A673 (cell line): ENCODE data around the gene TTC28. TPM values are rescaled to one million over a fixed set of nuclear protein-coding genes. Genes with fewer than 3 reads are reported as not detected.

Experiments used
- BruUV-seq: library from RNA; stranded (reverse); fragments of 400-500 nt; replicated peaks from 2 replicates; lab custom pipeline; 2021; lab: Mats Ljungman, UMichigan
- CTCF ChIA-PET: fragments of 300-600 bp; sonication (Branson Sonifier 250); formaldehyde crosslinking; loops from one replicate; lab custom pipeline; 2022; ENCODE audit warnings: antibody characterized with exemption; lab: Charles Lee
- POLR2A ChIA-PET: fragments of 300-600 bp; sonication (Branson Sonifier 250); formaldehyde crosslinking; loops from one replicate; lab custom pipeline; 2022; ENCODE audit warnings: antibody characterized with exemption; ENCODE audit not compliant: low non-redundant PET; lab: Charles Lee
- DNase-seq: peaks from one replicate; pipeline ENCODE4 v3.0.0-alpha.2; 2015; ENCODE audit warnings: low spot score
- H3K27ac ChIP-seq: fragments of 200-600 bp; sonication (generic); 2 replicates; pipeline ENCODE4 v1.5.1; 2016; ENCODE audit warnings: mixed run types, low read depth, mild to moderate bottlenecking, mixed read lengths, antibody characterized with exemption, low read length; ENCODE audit not compliant: poor library complexity, severe bottlenecking
- H3K27me3 ChIP-seq: fragments of 200-600 bp; sonication (generic); replicated peaks from 2 replicates; pipeline ENCODE4 v1.6.1; 2017; ENCODE audit warnings: mixed run types, low read depth, mild to moderate bottlenecking, mixed read lengths, antibody characterized with exemption, low read length; ENCODE audit not compliant: insufficient read depth, poor library complexity
- H3K36me3 ChIP-seq: fragments of 200-600 bp; sonication (generic); 2 replicates; pipeline ENCODE4 v1.6.1; 2016; ENCODE audit warnings: mixed run types, mild to moderate bottlenecking, mixed read lengths, antibody characterized with exemption, low read length; ENCODE audit not compliant: insufficient read depth, poor library complexity, severe bottlenecking
- H3K4me1 ChIP-seq: fragments of 200-600 bp; sonication (generic); 2 replicates; pipeline ENCODE4 v1.6.1; 2017; ENCODE audit warnings: mixed run types, mild to moderate bottlenecking, mixed read lengths, antibody characterized with exemption, low read length; ENCODE audit not compliant: insufficient read depth, poor library complexity, severe bottlenecking
- H3K4me3 ChIP-seq: fragments of 200-600 bp; sonication (generic); 2 replicates; pipeline ENCODE4 v1.5.1; 2016; ENCODE audit warnings: low read depth, mixed run types, mild to moderate bottlenecking, mixed read lengths, low read length; ENCODE audit not compliant: poor library complexity, severe bottlenecking
- H3K9me3 ChIP-seq: fragments of 200-600 bp; sonication (generic); 2 replicates; pipeline ENCODE4 v1.6.1; 2016; ENCODE audit warnings: mixed run types, low read depth, mild to moderate bottlenecking, mixed read lengths, antibody characterized with exemption, low read length; ENCODE audit not compliant: poor library complexity, severe bottlenecking
- EZH2 ChIP-seq: fragments of 200-600 bp; sonication (generic); IDR thresholded peaks from 2 replicates; pipeline ENCODE4 v1.6.1; 2017; ENCODE audit warnings: borderline replicate concordance, low read depth, mild to moderate bottlenecking, mixed read lengths, antibody characterized with exemption, low read length; ENCODE audit not compliant: poor library complexity, severe bottlenecking
- intact Hi-C: fragments of 100-400 bp; cut with micrococcal nuclease; formaldehyde crosslinking; loops from one replicate; pipeline ENCODE4 v1.10.0; 2022; ENCODE audit not compliant: unreplicated experiment
- total RNA-seq: library from RNA; stranded (reverse); gene quantifications from 2 replicates; pipeline ENCODE4 v1.2.3, GENCODE V29; 2021
- TF ChIP-seq, protein P1 (sequence below): fragments of 300-800, 200-600 bp; sonication (generic); conservative IDR thresholded peaks from 2 replicates; pipeline ENCODE4 v1.5.1; 2017; ENCODE audit warnings: low read depth, mild to moderate bottlenecking, antibody characterized with exemption, low read length, moderate library complexity, mixed read lengths

Gene TTC28
- total RNA-seq, 1 experiment from 2014 or later = 48.7 TPM

DNA sequence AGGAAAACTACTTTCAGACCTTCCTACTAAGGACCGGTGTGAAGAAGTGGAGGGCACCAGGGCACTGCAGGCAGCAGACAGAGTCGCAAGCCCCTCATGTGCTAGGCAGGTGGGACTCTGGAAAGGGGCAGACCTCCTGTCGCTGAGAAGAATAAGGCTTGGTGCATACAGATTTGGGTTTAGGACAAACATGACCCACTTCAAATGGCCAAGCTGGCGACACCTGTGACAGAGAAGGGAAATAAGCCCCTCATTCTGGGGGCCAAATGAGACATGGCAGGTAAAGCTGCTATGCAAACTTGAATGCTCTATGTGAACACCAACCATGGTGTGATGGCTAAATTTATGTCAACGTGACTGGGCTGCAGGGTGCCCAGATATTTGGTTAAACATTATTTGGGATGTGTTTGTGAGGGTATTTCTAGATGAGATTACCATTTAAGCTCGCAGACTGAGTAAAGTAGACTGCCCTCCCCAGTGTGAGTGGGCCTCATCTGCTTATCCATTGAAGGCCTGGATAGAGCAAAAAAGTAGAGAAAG lies 648.2 kb downstream of the TTC28 start:
- ChIA-PET POLR2A (no interaction called here), CTCF (no interaction called here)
- no TSS peak for BruUV-seq
- Histone ChIP-seq H3K27me3 (no peaks in the 10 kb centered on the region), H3K4me3 (no peak overlapping the region), H3K4me1 (peaks cover 31% of the 10 kb centered on the region), H3K9me3 (no peaks in the 10 kb centered on the region), H3K36me3 (peaks cover 6% of the 10 kb centered on the region), H3K27ac (no peak overlapping the region)
- TF ChIP-seq, protein P1, sequence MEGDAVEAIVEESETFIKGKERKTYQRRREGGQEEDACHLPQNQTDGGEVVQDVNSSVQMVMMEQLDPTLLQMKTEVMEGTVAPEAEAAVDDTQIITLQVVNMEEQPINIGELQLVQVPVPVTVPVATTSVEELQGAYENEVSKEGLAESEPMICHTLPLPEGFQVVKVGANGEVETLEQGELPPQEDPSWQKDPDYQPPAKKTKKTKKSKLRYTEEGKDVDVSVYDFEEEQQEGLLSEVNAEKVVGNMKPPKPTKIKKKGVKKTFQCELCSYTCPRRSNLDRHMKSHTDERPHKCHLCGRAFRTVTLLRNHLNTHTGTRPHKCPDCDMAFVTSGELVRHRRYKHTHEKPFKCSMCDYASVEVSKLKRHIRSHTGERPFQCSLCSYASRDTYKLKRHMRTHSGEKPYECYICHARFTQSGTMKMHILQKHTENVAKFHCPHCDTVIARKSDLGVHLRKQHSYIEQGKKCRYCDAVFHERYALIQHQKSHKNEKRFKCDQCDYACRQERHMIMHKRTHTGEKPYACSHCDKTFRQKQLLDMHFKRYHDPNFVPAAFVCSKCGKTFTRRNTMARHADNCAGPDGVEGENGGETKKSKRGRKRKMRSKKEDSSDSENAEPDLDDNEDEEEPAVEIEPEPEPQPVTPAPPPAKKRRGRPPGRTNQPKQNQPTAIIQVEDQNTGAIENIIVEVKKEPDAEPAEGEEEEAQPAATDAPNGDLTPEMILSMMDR = no peak
- TF ChIP-seq EZH2 = no peak
- intact Hi-C loops = no loop called here
- DNase-seq = no peak

DNA sequence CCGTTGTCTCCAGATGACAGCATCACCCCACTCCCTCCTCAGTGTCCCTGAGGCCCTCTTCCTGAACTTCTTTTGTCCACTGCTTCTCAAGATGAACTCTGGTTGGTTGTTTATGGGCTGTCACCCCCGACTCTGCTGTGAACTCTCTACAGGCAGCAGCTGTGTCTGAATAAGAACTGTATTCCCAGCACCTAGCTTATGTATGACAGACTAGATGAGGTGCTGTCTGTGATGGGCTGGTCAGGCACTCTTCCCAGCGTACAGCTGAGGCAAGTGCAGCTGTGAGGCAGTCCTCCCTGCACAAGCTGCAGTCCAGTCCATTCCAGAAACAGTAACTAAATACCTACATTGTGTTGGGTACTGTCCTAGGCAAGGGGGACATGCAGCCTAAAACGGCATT lies 649.2 kb downstream of the TTC28 start:
- Histone ChIP-seq H3K4me3 (no peak overlapping the region), H3K27ac (no peak overlapping the region), H3K9me3 (no peaks in the 10 kb centered on the region), H3K4me1 (peaks cover 28% of the 10 kb centered on the region), H3K36me3 (peaks cover 6% of the 10 kb centered on the region), H3K27me3 (no peaks in the 10 kb centered on the region)
- DNase-seq = no peak
- ChIA-PET POLR2A (no interaction called here), CTCF (no interaction called here)
- TF ChIP-seq, protein P1 = no peak
- TF ChIP-seq EZH2 = no peak
- intact Hi-C loops = no loop called here
- no TSS peak for BruUV-seq

DNA sequence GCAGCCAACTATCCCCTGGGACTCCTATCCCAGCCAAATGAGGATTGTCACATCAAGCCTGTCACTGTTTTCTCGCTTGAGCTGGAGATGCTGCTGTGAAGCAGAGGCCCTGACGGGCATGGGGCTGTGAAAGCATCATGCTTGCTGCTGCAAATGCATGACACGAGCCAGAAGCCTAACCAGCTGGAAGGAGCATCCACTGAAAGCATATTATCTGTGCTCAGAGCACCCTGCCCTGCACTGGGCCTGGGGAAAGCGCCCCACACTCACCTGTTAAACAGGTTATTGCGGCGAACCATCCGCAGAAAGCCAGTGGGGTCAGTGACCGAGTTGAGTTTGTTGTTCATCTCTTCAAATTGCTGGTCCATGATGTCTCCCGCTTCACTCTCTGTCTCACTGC lies 649.7 kb downstream of the TTC28 start:
- DNase-seq = peak; percentile 39
- intact Hi-C loops = loop anchor here (10.0 kb wide), 2 partner anchors 565 to 795 kb away; no protein-coding TSS in a partner anchor
- ChIA-PET POLR2A (no interaction called here), CTCF (no interaction called here)
- Histone ChIP-seq H3K27ac (no peak overlapping the region), H3K4me1 (peaks cover 23% of the 10 kb centered on the region), H3K4me3 (no peak overlapping the region), H3K9me3 (no peaks in the 10 kb centered on the region), H3K36me3 (peaks cover 6% of the 10 kb centered on the region), H3K27me3 (no peaks in the 10 kb centered on the region)
- BruUV-seq = no TSS peak
- TF ChIP-seq EZH2 = no peak
- TF ChIP-seq, protein P1 = no peak
